Measurements from ENCODE around the gene TP73. TPM values are rescaled to one million over a fixed set of nuclear protein-coding genes. Genes with fewer than 3 reads are reported as not detected.

TP73 gene
- total RNA-seq, 3 donors from 2014 or later (not counting 1 experiment from before 2014, with no cell fraction given): 0.28 to 0.50 (median 0.39) TPM

DNA sequence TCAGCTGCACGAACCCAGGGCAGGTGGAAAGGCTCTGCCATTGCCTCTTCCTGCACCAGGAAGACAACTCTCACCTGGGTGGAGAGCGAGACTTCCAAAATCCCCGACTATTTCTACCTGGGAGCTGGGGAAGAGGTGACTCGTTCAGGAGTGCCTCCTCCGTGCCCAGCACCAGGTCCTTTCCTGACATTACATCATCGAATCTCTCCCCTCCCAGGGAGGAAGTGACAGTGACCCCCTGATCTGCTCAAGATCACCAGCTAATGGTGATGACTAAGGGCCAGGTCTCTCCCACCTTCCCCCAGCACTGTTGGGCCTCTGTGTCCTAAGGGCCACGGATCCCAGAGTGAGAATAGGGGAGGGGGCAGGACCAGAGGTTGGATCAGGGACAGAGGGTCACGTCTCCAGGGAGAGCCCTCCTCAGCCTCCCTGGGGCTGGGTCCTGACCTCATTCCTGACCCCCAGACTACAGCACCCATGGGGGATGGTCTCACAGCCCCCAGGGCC, 47.8 kb upstream of the TP73 start:
- Mint-ChIP-seq H3K36me3 (no peaks in the 10 kb centered on the region), H3K27me3 (ENCODE audit: low read depth in 2 of 2) (peaks cover 0 to 3% of the 10 kb centered on the region in 2 donors), H3K27ac (no peak overlapping the region), H3K4me3 (no peak overlapping the region), H3K4me1 (peaks cover 3 to 8% of the 10 kb centered on the region in 2 donors), H3K9me3 (no peaks in the 10 kb centered on the region)
- ATAC-seq (no peak), DNase-seq (no peak)
- peaks cover 11% of the 10 kb centered on the region for H3K4me1 ChIP-seq (ENCODE audit: control insufficient read depth, insufficient read depth, low read length)
- H3K4me3 ChIP-seq (ENCODE audit: low read length): no peak overlapping the region
- intact Hi-C loops (cut with micrococcal nuclease): no loop called here
- no peaks in the 10 kb centered on the region for H3K9me3 ChIP-seq (ENCODE audit: control insufficient read depth, insufficient read depth, low read length)
- no peaks in the 10 kb centered on the region for H3K27me3 ChIP-seq (ENCODE audit: control insufficient read depth, insufficient read depth, low read length)
- no peak for TF ChIP-seq CTCF (IDR thresholded peaks at IDR 0.05)
- WGBS (ENCODE audit: insufficient coverage): 76% methylated on average over 7 of the region's 8 CpGs
- H3K36me3 ChIP-seq (ENCODE audit: control insufficient read depth, insufficient read depth, low read length): no peaks in the 10 kb centered on the region
- no peak overlapping the region for H3K27ac ChIP-seq (ENCODE audit: low read length)

DNA sequence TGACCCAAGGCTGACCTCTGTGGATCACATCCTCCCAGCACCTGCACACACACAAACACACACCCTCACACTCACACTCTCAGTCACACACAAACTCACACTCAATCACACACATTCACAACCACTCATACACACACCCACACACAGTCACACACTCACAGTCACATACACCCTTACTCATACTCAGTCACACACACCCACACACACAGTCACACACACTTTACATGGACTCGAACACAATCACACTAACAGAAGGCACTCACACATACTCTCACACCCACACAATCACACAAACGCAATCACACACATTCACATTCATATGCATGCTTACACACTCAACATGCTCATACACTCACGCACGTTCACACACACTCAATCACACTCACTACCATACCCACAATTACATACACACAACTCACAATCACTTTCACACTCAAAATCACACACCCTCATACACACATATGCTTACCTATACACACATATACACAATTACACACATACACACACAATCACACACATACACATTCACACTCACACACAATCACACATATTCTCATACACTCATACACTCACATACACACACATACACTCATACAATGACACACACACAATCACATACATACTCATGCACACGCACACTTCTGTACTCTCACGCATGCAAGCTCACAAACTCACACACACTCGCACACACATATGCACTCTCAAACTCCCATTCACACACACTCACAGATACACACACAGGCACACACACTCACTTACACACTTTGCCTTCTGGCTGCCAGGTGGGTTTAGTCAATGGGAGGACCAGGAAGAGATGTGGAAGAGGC, 47.1 kb upstream of the TP73 start:
- H3K9me3 Mint-ChIP-seq: no peaks in the 10 kb centered on the region
- no peak overlapping the region for H3K27ac Mint-ChIP-seq
- no peak overlapping the region for H3K4me3 ChIP-seq (ENCODE audit: low read length)
- DNase-seq (no peak), ATAC-seq (no peak)
- intact Hi-C loops (cut with micrococcal nuclease): no loop called here
- 94% methylated on average over 7 of the region's 7 CpGs for WGBS (ENCODE audit: insufficient coverage)
- no peak overlapping the region for H3K27ac ChIP-seq (ENCODE audit: low read length)
- peaks cover 0 to 3% of the 10 kb centered on the region in 2 donors for H3K27me3 Mint-ChIP-seq (ENCODE audit: low read depth in 2 of 2)
- peaks cover 0 to 1% of the 10 kb centered on the region in 2 donors for H3K4me1 Mint-ChIP-seq
- H3K27me3 ChIP-seq (ENCODE audit: control insufficient read depth, insufficient read depth, low read length): no peaks in the 10 kb centered on the region
- H3K9me3 ChIP-seq (ENCODE audit: control insufficient read depth, insufficient read depth, low read length): no peaks in the 10 kb centered on the region
- no peaks in the 10 kb centered on the region for H3K36me3 ChIP-seq (ENCODE audit: control insufficient read depth, insufficient read depth, low read length)
- no peak for TF ChIP-seq CTCF (IDR thresholded peaks at IDR 0.05)
- H3K36me3 Mint-ChIP-seq: no peaks in the 10 kb centered on the region
- H3K4me1 ChIP-seq (ENCODE audit: control insufficient read depth, insufficient read depth, low read length): peaks cover 4% of the 10 kb centered on the region
- no peak overlapping the region for H3K4me3 Mint-ChIP-seq

- Histone ChIP-seq H3K27me3 (ENCODE audit: control insufficient read depth, insufficient read depth, low read length) (peaks cover 4% of the 10 kb centered on the region), H3K27ac (ENCODE audit: low read length) (no peak overlapping the region), H3K4me3 (ENCODE audit: low read length) (no peak overlapping the region), H3K4me1 (ENCODE audit: control insufficient read depth, insufficient read depth, low read length) (peaks cover 11% of the 10 kb centered on the region), H3K9me3 (ENCODE audit: control insufficient read depth, insufficient read depth, low read length) (no peaks in the 10 kb centered on the region), H3K36me3 (ENCODE audit: control insufficient read depth, insufficient read depth, low read length) (no peaks in the 10 kb centered on the region)
- Mint-ChIP-seq H3K27me3 (ENCODE audit: low read depth in 2 of 2) (peaks cover 0 to 12% of the 10 kb centered on the region in 2 donors), H3K9me3 (no peaks in the 10 kb centered on the region), H3K27ac (no peak overlapping the region), H3K4me1 (peaks cover 4 to 6% of the 10 kb centered on the region in 2 donors), H3K4me3 (no peak overlapping the region), H3K36me3 (no peaks in the 10 kb centered on the region)
- TF ChIP-seq CTCF (IDR thresholded peaks at IDR 0.05): no peak
- DNase-seq: no peak
- 91% methylated on average over 19 of the region's 23 CpGs for WGBS (ENCODE audit: insufficient coverage)
- intact Hi-C loops (cut with micrococcal nuclease): no loop called here
- ATAC-seq: no peak
Measured at GRCh38 chr1:3606779-3607702, 45.3 kb upstream of the TP73 start.

Measured in natural killer cell (primary cell).